ENCODE data around the gene CCDC93.
A peak's percentile ranks its signal among the peaks of the same experiment; 100 is the strongest.

The CCDC93 gene

GRCh38 chr2:118040891-118041290 is 27.0 kb upstream of the CCDC93 start:
- TF ChIP-seq CTCF (IDR thresholded peaks at IDR 0.05; ENCODE audit: insufficient read depth, low read length, missing control alignments), result no peak
- ChIA-PET CTCF (interaction anchor here (1.2 to 2.8 kb wide), 5 partner anchors 8 to 38 kb away, joined by 3 to 14 read pairs (median 5); partner anchors contain the start of gene CCDC93), POLR2A (no interaction called here)
- DNase-seq (ENCODE audit: low read depth, low spot score), result no peak
- no peak overlapping the region for H3K4me3 ChIP-seq (ENCODE audit: low read depth, low read length)

GRCh38 chr2:118032169-118033013 is 18.5 kb upstream of the CCDC93 start:
- H3K4me3 ChIP-seq (ENCODE audit: low read depth, low read length), result no peak overlapping the region
- no peak for DNase-seq (ENCODE audit: low read depth, low spot score)
- CTCF ChIA-PET, result interaction anchor here (0.6 to 3.5 kb wide), 26 partner anchors 9 to 834 kb away, joined by 3 to 50 read pairs (median 5); partner anchors contain the start of gene CCDC93
- TF ChIP-seq CTCF (IDR thresholded peaks at IDR 0.05; ENCODE audit: insufficient read depth, low read length, missing control alignments), result peak; percentile 69
- POLR2A ChIA-PET, result no interaction called here

- ChIA-PET CTCF (interaction anchor here (0.6 to 3.5 kb wide), 14 partner anchors 9 to 834 kb away, joined by 3 to 50 read pairs (median 9); partner anchors contain the start of gene CCDC93), POLR2A (no interaction called here)
- no peak overlapping the region for H3K4me3 ChIP-seq (ENCODE audit: low read depth, low read length)
- DNase-seq (ENCODE audit: low read depth, low spot score), result no peak
- TF ChIP-seq CTCF (IDR thresholded peaks at IDR 0.05; ENCODE audit: insufficient read depth, low read length, missing control alignments), result no peak
Observed at GRCh38 chr2:118031566-118031965, 17.7 kb upstream of the CCDC93 start.

- H3K4me3 ChIP-seq (ENCODE audit: low read depth, low read length), result no peak overlapping the region
- no peak for DNase-seq (ENCODE audit: low read depth, low spot score)
- POLR2A ChIA-PET, result no interaction called here
- CTCF ChIA-PET, result interaction anchor here (0.9 to 2.4 kb wide), 7 partner anchors 9 to 853 kb away, joined by 3 to 9 read pairs (median 4); partner anchors contain the start of gene CCDC93
- TF ChIP-seq CTCF (IDR thresholded peaks at IDR 0.05; ENCODE audit: insufficient read depth, low read length, missing control alignments), result no peak
Observed at GRCh38 chr2:118029025-118029424, 15.2 kb upstream of the CCDC93 start.

- ChIA-PET CTCF (interaction anchor here (1.1 to 4.2 kb wide), 3 partner anchors 11 to 834 kb away, joined by 3 to 18 read pairs (median 4); no protein-coding TSS in a partner anchor), POLR2A (no interaction called here)
- TF ChIP-seq CTCF (IDR thresholded peaks at IDR 0.05; ENCODE audit: insufficient read depth, low read length, missing control alignments), result no peak
- H3K4me3 ChIP-seq (ENCODE audit: low read depth, low read length), result no peak overlapping the region
- DNase-seq (ENCODE audit: low read depth, low spot score), result no peak
Observed at GRCh38 chr2:118021356-118021755, 7.5 kb upstream of the CCDC93 start.

- H3K4me3 ChIP-seq (ENCODE audit: low read depth, low read length), result no peak overlapping the region
- no peak for TF ChIP-seq CTCF (IDR thresholded peaks at IDR 0.05; ENCODE audit: insufficient read depth, low read length, missing control alignments)
- POLR2A ChIA-PET, result no interaction called here
- DNase-seq (ENCODE audit: low read depth, low spot score), result no peak
- CTCF ChIA-PET, result interaction anchor here (4.2 kb wide), 1 partner anchor 13 kb away, joined by 18 read pairs; no protein-coding TSS in a partner anchor
Observed at GRCh38 chr2:118019821-118020220, 6.0 kb upstream of the CCDC93 start.

Measured in AG04449 (cell line).